Measurements from ENCODE around the gene RIC8B.

Gene RIC8B

GRCh38 chr12:106794369-106794768 is 19.9 kb downstream of the RIC8B start:
- in situ Hi-C loops (cut with HindIII; ENCODE audit: low sequenced_read_pairs) = no loop called here

- in situ Hi-C loops (cut with HindIII; ENCODE audit: low sequenced_read_pairs) = no loop called here
Observed at GRCh38 chr12:106801167-106801708, 26.8 kb downstream of the RIC8B start.

- in situ Hi-C loops (cut with HindIII; ENCODE audit: low sequenced_read_pairs) = no loop called here
Observed at GRCh38 chr12:106801830-106802533, 27.5 kb downstream of the RIC8B start.

- in situ Hi-C loops (cut with HindIII; ENCODE audit: low sequenced_read_pairs) = no loop called here
Observed at GRCh38 chr12:106804668-106805067, 30.2 kb downstream of the RIC8B start.

GRCh38 chr12:106814714-106815113 is 40.2 kb downstream of the RIC8B start:
- in situ Hi-C loops (cut with HindIII; ENCODE audit: low sequenced_read_pairs) = no loop called here

- in situ Hi-C loops (cut with HindIII; ENCODE audit: low sequenced_read_pairs) = no loop called here
Observed at GRCh38 chr12:106815741-106816140, 41.3 kb downstream of the RIC8B start.

GRCh38 chr12:106816231-106816630 is 41.7 kb downstream of the RIC8B start:
- in situ Hi-C loops (cut with HindIII; ENCODE audit: low sequenced_read_pairs) = no loop called here

GRCh38 chr12:106819991-106820390 is 45.5 kb downstream of the RIC8B start:
- in situ Hi-C loops (cut with HindIII; ENCODE audit: low sequenced_read_pairs) = no loop called here

- in situ Hi-C loops (cut with HindIII; ENCODE audit: low sequenced_read_pairs) = loop anchor here (5.0 kb wide), 1 partner anchor 34 kb away; no protein-coding TSS in a partner anchor
Observed at GRCh38 chr12:106831699-106832098, 57.2 kb downstream of the RIC8B start.

GRCh38 chr12:106837782-106838181 is 63.3 kb downstream of the RIC8B start:
- in situ Hi-C loops (cut with HindIII; ENCODE audit: low sequenced_read_pairs) = no loop called here

GRCh38 chr12:106839333-106839732 is 64.9 kb downstream of the RIC8B start:
- in situ Hi-C loops (cut with HindIII; ENCODE audit: low sequenced_read_pairs) = no loop called here

GRCh38 chr12:106840243-106840642 is 65.8 kb downstream of the RIC8B start:
- in situ Hi-C loops (cut with HindIII; ENCODE audit: low sequenced_read_pairs) = no loop called here

- in situ Hi-C loops (cut with HindIII; ENCODE audit: low sequenced_read_pairs) = no loop called here
Observed at GRCh38 chr12:106841510-106842302, 67.2 kb downstream of the RIC8B start.

GRCh38 chr12:106845902-106846301 is 71.4 kb downstream of the RIC8B start:
- in situ Hi-C loops (cut with HindIII; ENCODE audit: low sequenced_read_pairs) = no loop called here

GRCh38 chr12:106847861-106848260 is 73.4 kb downstream of the RIC8B start:
- in situ Hi-C loops (cut with HindIII; ENCODE audit: low sequenced_read_pairs) = no loop called here

GRCh38 chr12:106851306-106851705 is 76.8 kb downstream of the RIC8B start:
- in situ Hi-C loops (cut with HindIII; ENCODE audit: low sequenced_read_pairs) = no loop called here

- in situ Hi-C loops (cut with HindIII; ENCODE audit: low sequenced_read_pairs) = no loop called here
Observed at GRCh38 chr12:106854723-106855122, 80.2 kb downstream of the RIC8B start.

- in situ Hi-C loops (cut with HindIII; ENCODE audit: low sequenced_read_pairs) = no loop called here
Observed at GRCh38 chr12:106855221-106855758, 80.8 kb downstream of the RIC8B start.

- in situ Hi-C loops (cut with HindIII; ENCODE audit: low sequenced_read_pairs) = no loop called here
Observed at GRCh38 chr12:106861984-106862916, 87.8 kb downstream of the RIC8B start.

GRCh38 chr12:106863189-106863588 is 88.7 kb downstream of the RIC8B start:
- in situ Hi-C loops (cut with HindIII; ENCODE audit: low sequenced_read_pairs) = no loop called here

- in situ Hi-C loops (cut with HindIII; ENCODE audit: low sequenced_read_pairs) = no loop called here
Observed at GRCh38 chr12:106865683-106866082, 91.2 kb downstream of the RIC8B start.
